Measurements from ENCODE around the gene BLZF1.

DNA sequence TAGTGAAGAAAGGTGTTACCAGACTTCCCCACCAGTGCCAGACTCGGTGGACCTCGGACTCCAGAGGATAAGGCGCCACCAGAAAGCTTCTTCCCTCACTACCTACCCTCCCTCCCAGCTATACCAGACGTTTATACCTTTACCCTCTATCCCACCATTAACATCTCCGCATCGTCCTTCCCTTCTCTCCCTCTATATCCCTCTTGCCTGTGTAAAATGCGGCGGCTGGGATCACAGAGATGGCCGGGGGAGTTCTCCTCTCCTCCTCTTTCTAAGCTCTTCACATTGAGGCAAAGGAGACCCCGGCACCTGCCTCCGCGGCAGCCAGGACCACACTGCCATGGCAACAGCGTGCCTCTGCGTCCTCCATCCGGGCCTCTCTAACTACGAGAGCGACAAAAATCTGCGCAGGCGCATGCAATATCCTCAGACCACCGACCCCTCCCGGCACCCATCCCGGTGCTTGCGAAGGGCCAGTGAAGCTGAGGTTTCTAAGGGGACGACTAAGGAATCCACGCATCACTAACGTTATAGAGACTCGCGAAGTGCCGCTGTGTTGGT, 59.2 kb downstream of the BLZF1 start, which contains the start of gene CCDC181:
- TF ChIP-seq GATA2 (IDR thresholded peaks at IDR 0.05; ENCODE audit: low read depth, low read length) (peak; percentile 62), GATA3 (IDR thresholded peaks at IDR 0.05; ENCODE audit: low read depth, low read length) (no peak)
